ENCODE results near the gene SPINT2. TPM values are rescaled to one million over a fixed set of nuclear protein-coding genes. Genes with fewer than 3 reads are reported as not detected.

Gene SPINT2
- total RNA-seq, 2 donors from 2014 or later: 415 to 487 TPM

GRCh38 chr19:38340927-38341326 lies 76.6 kb downstream of the SPINT2 start:
- 88 to 95% methylated on average over 2 of the region's 2 CpGs for WGBS, 2 experiments (ENCODE audit: insufficient coverage in 1 of 2, insufficient read length in 1 of 2)
- no peak overlapping the region for H3K27ac ChIP-seq (ENCODE audit: low read depth, low read length)
- H3K36me3 Mint-ChIP-seq (ENCODE audit: low read depth): no peaks in the 10 kb centered on the region
- peaks cover 9% of the 10 kb centered on the region for H3K4me1 Mint-ChIP-seq
- no peaks in the 10 kb centered on the region for H3K27me3 ChIP-seq (ENCODE audit: control insufficient read depth, insufficient read depth, low read length, poor library complexity, severe bottlenecking)
- H3K4me3 Mint-ChIP-seq: no peak overlapping the region
- H3K36me3 ChIP-seq (ENCODE audit: control insufficient read depth, insufficient read depth, low read length): no peaks in the 10 kb centered on the region
- H3K27me3 Mint-ChIP-seq (ENCODE audit: insufficient read depth): peaks cover 1% of the 10 kb centered on the region
- H3K9me3 ChIP-seq (ENCODE audit: control insufficient read depth, low read length): no peaks in the 10 kb centered on the region
- no peak overlapping the region for H3K27ac Mint-ChIP-seq
- H3K4me1 ChIP-seq (ENCODE audit: control insufficient read depth, insufficient read depth, low read length): no peaks in the 10 kb centered on the region
- H3K4me3 ChIP-seq (ENCODE audit: low read length): no peak overlapping the region
- DNase-seq: no peak
- no peak overlapping the region for H3K9ac ChIP-seq (ENCODE audit: extremely low read depth, low read length, poor library complexity, severe bottlenecking)
- no peaks in the 10 kb centered on the region for H3K9me3 Mint-ChIP-seq
- no peak for TF ChIP-seq CTCF (conservative IDR thresholded peaks at IDR 0.05)

Other genes with a start within 250 kb of the SPINT2 start
- gene DPF1, start 40.4 kb upstream of the SPINT2 start, total RNA-seq: 1 to 10 TPM; 3.3 to 4.5 TPM
- 10 to 100 TPM in 1 of 2 donors, 1 to 10 TPM in 1; 8.6 to 13.8 TPM for gene PPP1R14A, start 8.2 kb upstream of the SPINT2 start, total RNA-seq
- 10 to 100 TPM in 1 of 2 donors, 1 to 10 TPM in 1; 2.9 to 13.2 TPM for gene C19orf33, start 39.7 kb downstream of the SPINT2 start, total RNA-seq
- gene YIF1B, start 51.4 kb downstream of the SPINT2 start, total RNA-seq: 10 to 100 TPM; 68.6 to 74.6 TPM
- gene KCNK6, start 55.3 kb downstream of the SPINT2 start, total RNA-seq: 1 to 10 TPM; 5.1 to 8.9 TPM
- 1 to 10 TPM; 2.5 to 8.9 TPM for gene CATSPERG, start 71.3 kb downstream of the SPINT2 start, total RNA-seq
- 100 to 1,000 TPM; 168 to 178 TPM for gene PSMD8, start 110.0 kb downstream of the SPINT2 start, total RNA-seq
- 1 to 10 TPM in 1 of 2 donors, under 1 TPM in 1; 0.99 to 2.1 TPM for gene GGN, start 123.5 kb downstream of the SPINT2 start, total RNA-seq
- 1 to 10 TPM; 5.3 to 10.0 TPM for gene SPRED3, start 124.1 kb downstream of the SPINT2 start, total RNA-seq
- 10 to 100 TPM in 1 of 2 donors, 1 to 10 TPM in 1; 8.6 to 13.7 TPM for gene FAM98C, start 138.5 kb downstream of the SPINT2 start, total RNA-seq
- under 1 TPM in 1 of 2 donors, not detected in 1; 0.09 TPM for gene RASGRP4, start 161.6 kb downstream of the SPINT2 start, total RNA-seq
- 1 to 10 TPM in 1 of 2 donors, under 1 TPM in 1; 0.84 to 3.3 TPM for gene RYR1, start 169.1 kb downstream of the SPINT2 start, total RNA-seq